Panc1 (cell line): ENCODE data around the gene C12orf57. TPM values are rescaled to one million over a fixed set of nuclear protein-coding genes. Genes with fewer than 3 reads are reported as not detected.

Experiments
- ATAC-seq: fragments of 200-7000 bp; cut with Tn5 transposase; 2 replicates; pipeline ENCODE4 v1.9.1; 2020; ENCODE audit warnings: mild to moderate bottlenecking, moderate library complexity
- BruUV-seq: library from RNA; stranded (reverse); fragments of 400-500 nt; replicated peaks from 2 replicates; lab custom pipeline; 2021; lab: Mats Ljungman, UMichigan
- CTCF ChIA-PET: fragments of 300-600 bp; sonication (Branson Sonifier 250); formaldehyde crosslinking; loops from one replicate; lab custom pipeline; 2022; ENCODE audit warnings: antibody characterized with exemption; lab: Charles Lee
- POLR2A ChIA-PET: fragments of 300-600 bp; sonication (Branson Sonifier 250); formaldehyde crosslinking; loops from one replicate; lab custom pipeline; 2022; ENCODE audit warnings: antibody characterized with exemption; lab: Charles Lee
- DNase-seq: peaks from one replicate; pipeline ENCODE4 v3.0.0-alpha.2; 2010; ENCODE audit warnings: low read depth, low spot score
- H3K27ac ChIP-seq: 2 replicates; pipeline ENCODE4 v1.5.1; 2011; ENCODE audit warnings: mild to moderate bottlenecking, low read length, inconsistent platforms
- H3K27me3 ChIP-seq: fragments of 200-500 bp; sonication (Bioruptor generic); 2 replicates; pipeline ENCODE4 v1.6.0; 2014; ENCODE audit warnings: low read length, inconsistent platforms; ENCODE audit not compliant: control insufficient read depth, insufficient read depth
- H3K36me3 ChIP-seq: fragments of 200-500 bp; sonication (Bioruptor generic); 2 replicates; pipeline ENCODE4 v1.5.1; 2014; ENCODE audit warnings: inconsistent platforms, mild to moderate bottlenecking, low read length, moderate library complexity; ENCODE audit not compliant: control insufficient read depth, insufficient read depth
- H3K4me1 ChIP-seq: 2 replicates; pipeline ENCODE4 v1.5.1; 2011; ENCODE audit warnings: inconsistent platforms, mild to moderate bottlenecking, low read length, moderate library complexity; ENCODE audit not compliant: control insufficient read depth, insufficient read depth
- H3K4me3 ChIP-seq, 2 experiments: 2 replicates each; pipeline ENCODE4 v1.5.1; 2011 to 2012; ENCODE audit warnings: low read depth in 2 of 2, low read length in 2 of 2, mild to moderate bottlenecking in 2 of 2, inconsistent platforms in 1 of 2, moderate library complexity in 1 of 2
- H3K9me3 ChIP-seq: fragments of 200-500 bp; sonication (Bioruptor generic); 2 replicates; pipeline ENCODE4 v1.5.1; 2014; ENCODE audit warnings: low read depth, mild to moderate bottlenecking, inconsistent platforms, low read length, moderate library complexity; ENCODE audit not compliant: control insufficient read depth, insufficient read depth
- CTCF ChIP-seq: fragments of 450-650 bp; IDR thresholded peaks from 2 replicates; pipeline ENCODE4 v1.5.1; 2017; ENCODE audit warnings: mild to moderate bottlenecking
- POLR2AphosphoS5 ChIP-seq: IDR thresholded peaks from 2 replicates; pipeline ENCODE4 v1.6.1; 2012; ENCODE audit warnings: mild to moderate bottlenecking, low read depth, low read length, moderate library complexity
- REST ChIP-seq, 2 experiments: IDR thresholded peaks; 2 replicates each; pipeline ENCODE4 v1.6.1; 2011 to 2012; ENCODE audit warnings: low read depth in 2 of 2, control low read depth in 1 of 2, low read length in 1 of 2, mild to moderate bottlenecking in 1 of 2, moderate library complexity in 1 of 2; ENCODE audit not compliant: insufficient read depth in 1 of 2
- SIN3A ChIP-seq: IDR thresholded peaks from 2 replicates; pipeline ENCODE4 v1.6.1; 2012; ENCODE audit warnings: low read depth, mild to moderate bottlenecking, low read length, moderate library complexity, borderline replicate concordance; ENCODE audit not compliant: insufficient read depth
- TCF7L2 ChIP-seq: IDR thresholded peaks from 2 replicates; pipeline ENCODE4 v1.6.1; 2011; ENCODE audit warnings: mild to moderate bottlenecking, low read depth, low read length, inconsistent platforms
- in situ Hi-C: cut with HindIII; loops from 2 replicates; pipeline ENCODE4 v1.10.0; 2016; ENCODE audit warnings: low sequenced_read_pairs, low pct_unique_long_range_greater_than_20kb
- intact Hi-C: fragments of 100-400 bp; cut with micrococcal nuclease; formaldehyde crosslinking; loops from one replicate; pipeline ENCODE4 v1.10.0; 2022; ENCODE audit not compliant: unreplicated experiment
- total RNA-seq: library from RNA; stranded (reverse); gene quantifications from one replicate; pipeline ENCODE4 v1.2.1, GENCODE V29; 2021; ENCODE audit not compliant: unreplicated experiment

C12orf57 gene
- total RNA-seq, 1 experiment from 2014 or later, result 126 TPM

GRCh38 chr12:6909421-6910145, 34.2 kb upstream of the C12orf57 start:
- intact Hi-C loops (no loop called here), in situ Hi-C loops (no loop called here)
- TF ChIP-seq CTCF (no peak), TCF7L2 (no peak), SIN3A (no peak), POLR2AphosphoS5 (no peak), REST (IDR thresholded peaks at IDR 0.05; ENCODE audit: insufficient read depth in 1 of 2, low read depth in 2 of 2, low read length in 1 of 2) (no peak)
- H3K27ac ChIP-seq, result no peak overlapping the region
- BruUV-seq, result no TSS peak
- H3K4me3 ChIP-seq, result no peak overlapping the region
- no peaks in the 10 kb centered on the region for H3K9me3 ChIP-seq
- CTCF ChIA-PET, result no interaction called here
- no peaks in the 10 kb centered on the region for H3K27me3 ChIP-seq
- no peak for DNase-seq
- peaks cover 4% of the 10 kb centered on the region; the same call in 1 of the 2 replicates for H3K4me1 ChIP-seq
- no peak for ATAC-seq
- POLR2A ChIA-PET, result interaction anchor here (0.7 kb wide), 1 partner anchor 61 kb away, joined by 4 read pairs; no protein-coding TSS in a partner anchor
- H3K36me3 ChIP-seq, result no peaks in the 10 kb centered on the region

GRCh38 chr12:6912164-6912935, 31.5 kb upstream of the C12orf57 start:
- POLR2A ChIA-PET, result no interaction called here
- H3K36me3 ChIP-seq, result no peaks in the 10 kb centered on the region; the same call in 1 of the 2 replicates
- no peak overlapping the region for H3K27ac ChIP-seq
- intact Hi-C loops (no loop called here), in situ Hi-C loops (no loop called here)
- TF ChIP-seq CTCF, result no peak
- no peak for TF ChIP-seq SIN3A
- no peak for TF ChIP-seq TCF7L2
- no peak for TF ChIP-seq POLR2AphosphoS5
- no peak for TF ChIP-seq REST (IDR thresholded peaks at IDR 0.05; ENCODE audit: insufficient read depth in 1 of 2, low read depth in 2 of 2, low read length in 1 of 2)
- H3K27me3 ChIP-seq, result no peaks in the 10 kb centered on the region
- BruUV-seq, result no TSS peak
- ATAC-seq (no peak), DNase-seq (no peak)
- no peak overlapping the region for H3K4me3 ChIP-seq
- no peaks in the 10 kb centered on the region for H3K9me3 ChIP-seq
- CTCF ChIA-PET, result interaction anchor here (0.7 to 1.0 kb wide), 2 partner anchors 13 to 194 kb away, joined by 3 read pairs; no protein-coding TSS in a partner anchor
- H3K4me1 ChIP-seq, result peaks cover 4% of the 10 kb centered on the region; the same call in 1 of the 2 replicates
